Astrocyte of the cerebellum (primary cell): ENCODE data around the gene LIN7A.

Source experiments
- DNase-seq: peaks from one replicate; pipeline ENCODE4 v3.0.0-alpha.2; 2011; ENCODE audit warnings: low read depth
- H3K4me3 ChIP-seq: 2 replicates; pipeline ENCODE4 v1.5.1; 2011; ENCODE audit warnings: mild to moderate bottlenecking, low read depth, low read length, moderate library complexity
- in situ Hi-C: cut with HindIII; loops from 2 replicates; pipeline ENCODE4 v1.10.0; 2017; ENCODE audit warnings: low sequenced_read_pairs
- TF ChIP-seq, protein P1 (sequence below): IDR thresholded peaks from 2 replicates; pipeline ENCODE4 v1.5.1; 2012; ENCODE audit warnings: low read length, low read depth, moderate library complexity, mild to moderate bottlenecking; ENCODE audit errors: missing control alignments

The LIN7A gene

DNA sequence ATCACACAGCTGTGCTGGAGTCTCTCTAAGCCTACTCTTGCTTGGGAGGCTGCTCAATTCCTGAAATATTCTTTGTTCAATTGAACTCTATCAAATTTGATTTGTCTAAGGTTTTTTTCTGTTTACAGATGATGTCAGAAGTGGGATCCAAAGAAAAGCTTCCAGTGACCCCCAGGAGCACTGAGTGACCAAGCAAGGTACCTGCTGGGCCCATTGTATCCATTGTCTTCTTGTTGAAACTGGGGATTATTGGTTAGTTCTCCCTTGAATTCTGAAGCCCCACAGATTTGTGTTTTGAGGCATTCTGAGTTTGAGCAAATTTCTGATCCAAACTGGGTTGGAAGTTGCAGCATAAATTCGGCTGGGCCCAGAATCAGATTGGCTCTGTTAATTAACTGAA, 156.4 kb downstream of the LIN7A start:
- in situ Hi-C loops, result no loop called here
- TF ChIP-seq, protein P1, sequence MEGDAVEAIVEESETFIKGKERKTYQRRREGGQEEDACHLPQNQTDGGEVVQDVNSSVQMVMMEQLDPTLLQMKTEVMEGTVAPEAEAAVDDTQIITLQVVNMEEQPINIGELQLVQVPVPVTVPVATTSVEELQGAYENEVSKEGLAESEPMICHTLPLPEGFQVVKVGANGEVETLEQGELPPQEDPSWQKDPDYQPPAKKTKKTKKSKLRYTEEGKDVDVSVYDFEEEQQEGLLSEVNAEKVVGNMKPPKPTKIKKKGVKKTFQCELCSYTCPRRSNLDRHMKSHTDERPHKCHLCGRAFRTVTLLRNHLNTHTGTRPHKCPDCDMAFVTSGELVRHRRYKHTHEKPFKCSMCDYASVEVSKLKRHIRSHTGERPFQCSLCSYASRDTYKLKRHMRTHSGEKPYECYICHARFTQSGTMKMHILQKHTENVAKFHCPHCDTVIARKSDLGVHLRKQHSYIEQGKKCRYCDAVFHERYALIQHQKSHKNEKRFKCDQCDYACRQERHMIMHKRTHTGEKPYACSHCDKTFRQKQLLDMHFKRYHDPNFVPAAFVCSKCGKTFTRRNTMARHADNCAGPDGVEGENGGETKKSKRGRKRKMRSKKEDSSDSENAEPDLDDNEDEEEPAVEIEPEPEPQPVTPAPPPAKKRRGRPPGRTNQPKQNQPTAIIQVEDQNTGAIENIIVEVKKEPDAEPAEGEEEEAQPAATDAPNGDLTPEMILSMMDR, result no peak
- H3K4me3 ChIP-seq, result no peak overlapping the region
- DNase-seq, result no peak

DNA sequence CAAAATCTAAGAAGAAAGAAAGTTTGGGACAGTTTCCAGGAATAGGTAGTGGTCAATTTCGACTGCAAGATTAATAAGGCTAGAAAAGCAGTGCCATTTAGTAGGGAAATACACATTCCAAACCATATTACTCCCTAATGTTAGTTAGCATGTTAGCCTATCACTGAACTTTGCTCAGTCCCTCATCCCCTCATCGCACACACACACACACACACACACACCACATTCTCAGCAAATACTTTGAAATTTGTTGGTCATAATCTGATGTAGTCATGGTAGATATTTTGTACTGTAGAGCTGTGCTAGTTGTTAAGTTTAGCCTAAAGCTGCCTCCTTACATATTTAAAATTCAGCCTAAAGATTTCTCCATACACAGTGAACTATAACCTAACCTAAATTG, 157.0 kb downstream of the LIN7A start:
- TF ChIP-seq, protein P1, result no peak
- DNase-seq, result no peak
- in situ Hi-C loops, result no loop called here
- H3K4me3 ChIP-seq, result no peak overlapping the region

DNA sequence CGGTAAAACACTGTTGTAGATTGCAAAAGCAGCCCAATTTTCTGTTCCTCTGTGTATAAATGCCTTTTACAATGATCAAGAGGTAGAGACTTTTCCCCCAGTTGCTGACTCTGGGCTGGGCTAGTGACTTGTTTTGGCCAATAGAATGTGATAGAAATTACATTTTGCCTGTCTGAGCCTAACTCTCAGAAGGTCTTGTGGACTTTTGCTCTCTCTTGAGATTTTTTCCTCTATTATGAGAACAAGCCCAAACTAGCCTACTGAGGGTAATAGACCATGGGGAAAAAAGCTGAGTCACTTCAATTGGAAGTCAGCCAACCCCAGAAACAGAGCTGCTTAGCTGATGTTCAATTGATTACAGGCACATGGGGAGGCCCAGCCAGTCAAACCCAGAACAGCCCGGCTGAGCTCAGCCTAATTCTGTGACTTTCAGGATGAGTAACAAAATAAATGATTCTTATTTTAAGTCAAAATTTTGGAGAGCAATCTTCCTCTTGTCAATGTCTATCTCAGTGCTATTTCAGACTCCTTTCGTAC, 159.7 kb downstream of the LIN7A start:
- peak; percentile 80 for DNase-seq
- in situ Hi-C loops, result no loop called here
- H3K4me3 ChIP-seq, result no peak overlapping the region
- TF ChIP-seq, protein P1, result no peak

DNA sequence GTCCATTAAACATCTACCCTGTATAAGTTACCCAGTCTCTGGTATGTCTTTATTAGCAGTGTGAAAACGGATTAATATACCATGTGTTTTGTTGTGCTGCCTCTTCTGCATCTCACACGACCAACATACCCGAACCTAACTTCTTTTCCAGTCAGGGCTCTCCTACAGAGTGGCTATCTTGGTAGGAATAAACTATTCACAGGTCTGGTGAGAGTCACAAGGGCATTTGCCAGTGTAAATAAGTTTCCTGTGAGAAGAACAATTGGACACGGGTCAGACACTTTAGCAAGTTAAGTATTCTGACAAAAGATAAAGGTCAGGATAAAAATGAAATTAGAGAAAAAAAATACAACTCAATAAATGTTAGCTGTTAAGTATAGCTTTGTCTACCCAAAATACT, 160.1 kb downstream of the LIN7A start:
- in situ Hi-C loops, result no loop called here
- TF ChIP-seq, protein P1, result no peak
- no peak overlapping the region for H3K4me3 ChIP-seq
- DNase-seq, result no peak

DNA sequence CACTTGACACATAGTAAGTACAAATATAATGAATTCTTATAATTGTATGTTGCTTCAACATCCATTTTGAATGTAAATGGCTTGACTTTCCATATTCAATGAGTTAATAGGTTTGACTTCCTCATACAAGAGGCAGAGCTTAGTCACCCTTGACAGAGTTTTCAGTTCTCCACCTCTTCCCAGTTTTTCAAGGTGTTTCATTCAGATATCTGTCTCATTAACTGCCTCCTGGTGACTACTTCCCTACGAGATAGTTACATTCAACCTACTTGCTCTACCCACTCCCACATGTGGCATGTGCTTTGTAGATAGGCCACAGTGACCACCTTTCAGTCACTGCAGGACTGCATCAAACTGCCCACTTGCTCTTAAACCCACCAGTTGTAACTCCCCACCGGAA, 161.0 kb downstream of the LIN7A start:
- in situ Hi-C loops, result no loop called here
- H3K4me3 ChIP-seq, result no peak overlapping the region
- TF ChIP-seq, protein P1, result no peak
- no peak for DNase-seq

DNA sequence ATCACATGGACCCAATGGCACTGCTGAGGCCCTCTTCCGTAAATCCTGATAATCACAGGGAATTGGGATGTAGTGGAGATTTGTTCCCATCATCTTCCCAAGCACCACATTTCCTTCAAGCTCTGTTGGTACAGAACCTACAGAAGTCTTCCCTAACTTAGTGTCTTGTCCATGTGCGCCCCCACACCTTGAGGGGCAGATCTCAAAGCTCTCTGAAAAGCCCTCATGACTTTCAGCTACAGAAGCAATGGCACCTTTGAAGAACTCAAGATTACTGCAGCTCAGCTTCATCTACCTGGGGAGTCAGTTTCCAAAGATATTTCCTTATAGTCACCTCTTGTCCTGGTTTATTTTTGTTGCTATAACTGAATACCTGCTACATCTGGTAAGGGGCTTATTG, 166.8 kb downstream of the LIN7A start:
- H3K4me3 ChIP-seq, result no peak overlapping the region
- in situ Hi-C loops, result no loop called here
- TF ChIP-seq, protein P1, result no peak
- no peak for DNase-seq

DNA sequence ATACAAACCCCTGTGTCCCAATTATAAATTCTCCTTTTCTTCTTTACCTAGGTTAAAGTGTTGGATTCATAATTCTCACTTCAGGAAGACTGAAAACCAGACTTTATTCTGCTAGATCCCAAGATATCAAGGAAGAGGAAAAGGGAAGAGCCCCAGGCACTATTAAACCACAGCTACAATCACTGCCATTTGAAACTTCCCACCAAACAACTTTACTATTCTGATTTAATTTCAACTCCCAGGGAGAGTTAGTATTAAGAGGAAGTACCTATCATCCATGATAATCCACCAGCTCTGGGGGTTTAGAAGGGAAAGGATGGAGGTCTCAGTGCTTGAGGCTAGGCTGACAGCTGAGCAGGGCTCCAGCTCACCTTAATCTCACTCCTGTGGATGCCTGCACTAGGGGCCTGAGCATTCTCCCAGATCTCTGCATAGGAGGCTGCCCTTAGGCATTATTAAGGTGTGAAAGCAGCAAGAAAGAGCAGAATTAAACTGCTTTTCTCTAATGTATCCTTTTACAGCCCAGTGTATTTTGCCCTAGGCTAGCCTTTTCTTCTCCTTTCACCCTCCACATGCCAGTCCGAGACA, 168.1 kb downstream of the LIN7A start:
- no peak overlapping the region for H3K4me3 ChIP-seq
- in situ Hi-C loops, result no loop called here
- no peak for DNase-seq
- TF ChIP-seq, protein P1, result no peak
